GM12801 (cell line): ENCODE data around the gene RPS6KC1.

Source experiments
- CTCF ChIP-seq: IDR thresholded peaks from one replicate; pipeline ENCODE4 v1.5.1; 2011; ENCODE audit warnings: control low read depth; ENCODE audit not compliant: insufficient read length; ENCODE audit errors: extremely low read depth

RPS6KC1 gene

GRCh38 chr1:213135572-213135971 is 84.5 kb downstream of the RPS6KC1 start:
- TF ChIP-seq CTCF = no peak

DNA sequence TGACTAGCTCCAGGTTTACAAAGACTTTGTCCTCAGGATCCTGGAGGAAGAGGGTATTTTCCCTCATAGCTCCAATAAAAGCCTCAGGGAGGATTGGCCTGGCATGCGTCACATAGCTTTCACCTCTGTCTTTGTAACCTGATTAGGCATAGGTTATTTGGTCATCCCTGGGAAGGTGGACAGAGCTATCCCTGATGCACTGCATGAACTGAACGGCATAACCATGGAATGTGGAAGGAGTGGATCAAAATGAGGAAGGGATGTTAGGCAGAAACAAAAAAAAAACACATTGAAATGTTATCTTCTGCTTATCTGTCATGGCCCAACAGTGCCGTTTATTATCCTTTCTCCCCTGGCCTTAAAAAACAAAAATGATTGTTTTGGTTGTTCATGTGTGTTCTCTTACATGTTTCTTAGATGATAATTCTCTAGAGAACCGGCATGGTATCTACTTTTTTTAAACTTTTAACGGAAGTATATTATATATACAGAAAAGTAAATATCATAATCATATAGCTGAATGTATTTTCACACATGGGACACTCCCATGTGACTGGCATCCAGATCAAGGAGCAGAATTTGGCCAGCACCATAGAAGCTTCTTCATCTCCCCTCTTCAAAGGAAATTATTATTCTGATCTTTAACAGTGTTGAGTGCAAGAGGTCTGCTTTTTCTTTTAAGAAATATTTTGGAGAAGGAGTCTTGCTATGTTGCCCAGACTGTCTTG is 85.3 kb downstream of the RPS6KC1 start:
- TF ChIP-seq CTCF = no peak

DNA sequence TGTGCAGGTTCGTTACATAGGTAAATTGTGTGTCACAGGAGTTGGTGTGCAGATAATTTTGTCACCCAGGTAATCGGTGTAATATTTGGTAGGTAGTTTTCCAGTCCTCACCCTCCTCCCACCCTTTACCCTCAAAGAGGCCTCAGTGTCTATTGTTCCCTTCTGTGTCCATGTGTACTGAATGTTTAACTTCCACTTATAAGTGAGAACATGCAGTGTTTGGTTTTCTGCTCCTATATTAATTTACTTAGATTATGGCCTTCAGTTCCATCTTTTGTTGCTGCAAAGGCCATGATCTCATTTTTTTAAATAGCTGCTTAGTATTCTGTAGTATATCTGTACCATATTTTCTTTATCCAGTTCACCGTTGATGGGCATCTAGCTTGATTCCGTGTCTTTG is 87.3 kb downstream of the RPS6KC1 start:
- TF ChIP-seq CTCF = no peak

DNA sequence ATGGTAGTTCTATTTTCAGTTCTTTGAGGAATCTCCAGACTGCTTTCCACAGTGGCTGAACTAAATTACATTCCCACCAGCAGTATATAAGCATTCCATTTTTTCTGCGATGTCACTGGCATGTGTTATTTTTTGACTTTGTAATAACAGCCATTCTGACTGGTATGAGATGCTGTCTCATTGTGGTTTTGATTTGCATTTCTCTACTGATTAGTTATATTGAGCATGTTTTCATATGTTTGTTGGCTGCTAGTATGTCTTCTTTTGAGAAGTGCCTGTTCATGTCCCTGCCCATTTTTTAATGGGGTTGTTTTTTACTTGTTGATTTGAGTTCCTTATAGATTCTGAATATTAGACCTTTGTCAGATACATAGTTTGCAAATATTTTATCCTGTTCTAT is 87.9 kb downstream of the RPS6KC1 start:
- TF ChIP-seq CTCF = no peak

DNA sequence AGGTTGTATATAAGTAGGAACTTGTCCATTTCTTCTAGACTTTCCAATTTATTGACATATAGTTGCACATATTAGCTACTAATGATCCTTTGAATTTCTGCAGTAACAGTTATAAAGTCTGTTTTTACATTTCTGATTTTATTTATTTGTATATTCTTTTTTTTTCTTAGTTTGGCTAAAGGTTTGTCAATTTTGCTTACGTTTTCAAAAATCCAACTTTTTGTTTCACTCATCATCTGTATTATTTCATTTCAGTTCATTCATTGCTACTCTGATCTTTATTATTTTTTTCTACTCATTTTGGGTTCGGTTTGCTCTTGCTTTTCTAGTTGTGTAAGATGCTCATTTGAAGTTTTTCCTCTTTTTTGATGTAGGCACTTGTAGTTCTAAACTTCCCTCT is 97.9 kb downstream of the RPS6KC1 start:
- TF ChIP-seq CTCF = no peak

DNA sequence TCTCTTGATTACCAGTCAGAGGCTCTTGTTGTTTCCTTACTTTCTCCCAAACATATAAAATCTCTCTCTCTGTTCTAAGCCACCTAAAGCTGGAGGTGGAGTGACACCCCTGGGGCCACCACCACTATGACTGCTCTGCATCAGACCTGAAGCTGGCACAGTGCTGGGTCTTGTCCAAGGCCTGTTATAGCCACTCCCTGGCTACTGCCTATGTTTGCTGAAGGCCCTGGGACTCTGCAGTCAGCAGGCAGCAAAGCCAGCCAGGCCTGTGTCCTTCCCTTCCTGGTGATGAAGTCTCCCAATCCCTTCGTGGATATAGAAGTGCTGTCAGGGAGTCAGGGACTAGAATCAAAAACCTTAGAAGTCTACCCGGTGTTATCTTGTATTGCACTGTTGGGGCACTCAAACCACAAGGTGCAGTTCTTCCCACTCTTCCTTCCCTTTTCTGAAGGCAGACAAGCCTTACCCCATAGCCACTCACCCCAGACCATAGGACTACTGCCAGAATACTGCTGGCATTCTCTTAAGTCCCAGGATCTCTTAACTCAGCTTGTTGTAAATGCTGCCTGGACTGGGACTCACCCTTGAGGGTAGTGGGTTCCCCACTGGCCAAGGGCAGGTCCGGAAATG is 103.1 kb downstream of the RPS6KC1 start:
- TF ChIP-seq CTCF = no peak

GRCh38 chr1:213159376-213159775 is 108.3 kb downstream of the RPS6KC1 start:
- TF ChIP-seq CTCF = no peak
